Stimulated activated CD4-positive, alpha-beta T cell treated with anti-CD3 and anti-CD28 coated beads, Interleukin-1b, Interleukin-23, amount 100 ng/mL, for 1 hour (primary cell): ENCODE results near the gene GIMAP8.

Source experiments
- DNase-seq, 2 donors: peaks; one replicate each; pipeline ENCODE4 v3.0.0-alpha.2; 2020; ENCODE audit warnings: low read depth in 2 of 2

GIMAP8 gene

DNA sequence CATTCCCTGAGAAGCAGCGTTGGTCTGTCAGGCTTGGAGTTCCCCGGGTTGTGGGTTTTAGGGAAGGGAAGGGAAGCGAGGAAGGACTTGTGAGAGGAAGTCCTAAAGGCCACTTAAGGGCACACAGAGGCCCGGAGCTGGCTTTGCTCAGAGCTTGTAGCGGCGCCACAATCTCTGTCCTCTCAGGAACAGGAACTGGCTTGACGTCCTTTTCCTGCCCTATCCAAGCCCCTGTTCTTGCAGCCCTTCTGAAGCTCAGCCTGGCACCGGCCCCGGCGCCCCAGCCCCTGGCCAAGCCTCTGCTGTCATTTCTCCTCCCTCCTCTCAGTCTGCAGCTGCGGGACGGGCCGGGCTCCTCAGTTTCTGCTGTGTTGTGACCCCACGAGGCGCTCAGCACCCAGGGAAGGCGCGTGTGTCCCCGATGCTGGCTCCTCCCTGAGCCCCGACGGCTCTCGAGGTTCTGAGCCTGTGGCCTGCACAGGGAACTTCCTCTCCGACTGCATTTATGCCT is at the start of gene GIMAP8:
Gene GIMAP8 (plus strand): TSS at position 140 of the 511 bp plus-strand sequence. CDS start 16,069 bp downstream, outside the sequence.
- no peak for DNase-seq

DNA sequence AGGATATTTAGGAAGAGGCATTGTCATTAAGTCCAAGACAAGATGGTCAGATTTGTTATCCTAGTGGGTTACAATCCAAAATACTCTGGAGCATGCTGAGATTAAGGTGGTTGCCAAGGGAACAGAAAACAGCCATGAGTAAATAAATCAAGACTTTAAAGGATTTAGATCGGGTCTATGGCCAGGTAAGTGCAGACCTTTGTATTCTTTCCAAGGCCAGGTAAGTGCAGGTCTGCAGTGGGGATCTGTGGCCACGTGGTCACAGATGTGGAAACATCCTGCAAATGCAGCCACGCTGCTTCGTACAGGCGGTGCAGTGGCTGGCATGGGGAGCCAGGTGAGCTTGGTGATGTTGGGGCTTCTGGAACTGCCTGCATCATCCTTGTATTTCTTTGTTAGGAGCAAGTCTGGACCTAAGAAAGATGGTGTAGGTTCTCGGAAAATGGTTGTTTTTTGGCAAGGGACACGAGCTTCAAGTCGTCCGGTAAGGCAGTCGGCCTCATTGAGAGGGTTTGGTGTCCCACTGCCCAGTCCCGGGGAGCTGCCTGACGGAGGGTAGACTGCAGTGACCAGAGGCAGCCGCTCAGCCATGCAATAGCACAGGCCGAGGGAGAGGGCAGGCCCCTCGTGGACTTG is 49.5 kb upstream of the GIMAP8 start:
- DNase-seq = no peak

DNA sequence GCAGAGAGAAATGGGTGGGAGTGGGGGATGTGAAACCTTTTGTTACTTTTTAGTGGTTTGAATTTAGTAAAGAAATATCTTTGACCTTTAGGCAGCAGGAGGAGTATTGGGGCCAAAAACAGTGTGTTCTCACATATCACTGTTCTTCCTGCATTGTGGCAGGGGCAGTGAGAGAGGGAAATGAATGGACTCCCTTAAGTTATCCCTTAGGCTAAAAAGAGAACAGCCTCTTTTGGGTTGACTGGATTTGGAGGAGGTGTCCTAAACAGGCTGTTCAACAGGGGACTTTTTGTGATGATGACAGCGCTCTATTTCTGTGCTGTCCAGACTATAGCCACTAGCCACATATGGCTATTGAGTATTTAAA is 49.0 kb upstream of the GIMAP8 start:
- no peak for DNase-seq

DNA sequence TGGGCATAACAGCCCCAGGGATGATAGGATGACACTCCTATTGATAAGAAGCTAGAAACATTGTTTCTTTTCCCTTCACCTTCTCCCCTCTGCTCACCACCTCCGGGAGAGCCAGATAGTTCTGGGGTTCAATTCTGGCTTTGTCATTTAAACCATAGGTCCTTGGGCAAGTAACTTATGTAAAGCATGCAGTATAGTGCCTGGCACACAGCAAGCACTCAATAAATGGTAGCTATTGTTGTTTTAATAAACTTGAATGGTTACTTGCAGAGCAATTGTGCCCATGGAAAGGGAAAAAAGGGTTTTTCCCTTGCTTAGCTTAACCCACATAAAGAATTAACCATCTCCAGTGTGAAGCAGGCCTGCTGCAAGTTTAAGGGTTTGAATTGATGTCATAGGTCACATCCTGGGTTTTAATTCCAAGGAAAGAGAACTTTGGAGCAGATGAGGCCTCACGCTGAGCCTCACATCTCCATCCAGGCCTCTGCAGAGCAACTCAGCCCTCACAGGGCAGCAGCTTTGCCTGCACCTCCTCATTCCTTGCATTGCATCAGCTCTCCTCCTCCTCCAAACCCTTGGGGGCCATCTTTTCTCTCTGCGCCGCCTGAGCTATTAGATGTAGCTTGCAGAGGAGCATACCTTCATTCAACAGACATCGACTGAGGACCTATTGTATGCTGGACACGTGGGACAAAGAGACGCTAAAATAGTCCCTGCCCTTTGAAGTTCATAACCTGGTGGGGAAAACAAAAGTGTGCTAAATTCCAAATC is 48.4 kb upstream of the GIMAP8 start:
- no peak for DNase-seq

DNA sequence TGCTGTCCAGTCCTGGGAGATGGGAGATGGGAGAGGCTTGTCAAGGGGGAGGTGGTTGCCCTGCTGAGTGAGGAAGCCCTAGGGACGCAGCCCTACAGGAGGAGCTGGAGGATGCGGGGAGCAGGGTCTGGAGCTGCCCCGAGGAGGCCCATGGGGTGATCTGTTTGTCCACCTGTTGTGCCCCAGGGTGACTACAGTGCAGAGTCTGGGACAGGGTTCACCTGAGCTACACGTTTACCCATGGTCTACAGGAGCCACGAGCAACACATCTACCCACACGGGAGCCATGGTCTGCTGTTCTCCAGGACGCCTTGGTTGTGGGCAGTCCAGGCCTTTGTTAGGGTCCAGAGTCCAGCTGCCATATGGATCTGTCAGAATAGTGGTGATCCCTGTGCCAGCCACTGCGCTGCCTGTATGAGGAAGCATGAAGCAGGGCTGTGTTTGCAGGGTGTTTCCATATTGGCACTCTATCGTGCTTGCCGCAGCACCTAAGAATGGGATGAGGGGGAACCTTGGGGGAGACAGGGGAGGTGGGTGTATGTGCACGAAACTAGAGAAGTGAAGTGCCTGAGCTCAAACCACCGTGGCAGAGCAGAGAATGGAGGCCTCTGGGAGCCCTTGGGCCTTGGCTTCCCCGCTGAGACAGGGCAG is 47.6 kb upstream of the GIMAP8 start:
- no peak for DNase-seq

DNA sequence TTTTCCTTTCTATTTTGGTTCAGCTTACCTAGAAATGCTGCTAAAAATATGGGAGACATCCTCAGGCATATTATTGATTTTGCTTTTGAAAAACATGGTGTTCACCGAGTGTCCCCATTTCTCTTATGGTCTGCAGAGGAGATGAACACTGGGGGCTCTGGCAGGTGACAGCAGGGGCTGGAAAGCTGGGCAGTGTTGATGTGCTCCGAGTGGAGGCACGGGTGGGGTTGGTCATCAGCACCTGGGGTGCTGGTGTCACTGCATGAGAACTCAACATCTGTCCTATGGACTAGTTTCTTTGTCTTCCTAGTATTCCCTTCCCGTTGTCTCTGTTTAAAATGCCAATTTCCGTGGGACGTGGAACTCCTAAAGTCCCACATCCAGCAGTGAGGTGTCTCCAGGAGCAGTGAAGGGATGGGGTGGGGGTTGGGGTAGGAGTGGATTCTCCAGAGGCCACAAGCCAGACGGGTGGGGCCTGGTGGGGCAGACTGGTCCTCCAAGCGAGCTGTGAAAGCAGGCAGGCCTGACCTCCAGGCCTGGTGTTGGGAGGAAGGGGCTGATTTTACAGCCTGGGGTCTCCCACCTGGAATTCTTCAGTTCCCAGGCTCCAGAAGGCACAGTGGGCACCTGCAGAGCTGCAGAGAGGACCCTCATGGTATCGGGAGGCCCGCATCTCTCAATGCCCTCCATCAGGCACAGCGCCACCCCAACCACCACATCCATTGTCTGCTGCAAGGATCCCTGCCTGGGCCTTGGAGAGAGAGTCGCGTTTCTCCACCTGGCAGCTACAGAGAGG is 46.9 kb upstream of the GIMAP8 start:
- DNase-seq = no peak

DNA sequence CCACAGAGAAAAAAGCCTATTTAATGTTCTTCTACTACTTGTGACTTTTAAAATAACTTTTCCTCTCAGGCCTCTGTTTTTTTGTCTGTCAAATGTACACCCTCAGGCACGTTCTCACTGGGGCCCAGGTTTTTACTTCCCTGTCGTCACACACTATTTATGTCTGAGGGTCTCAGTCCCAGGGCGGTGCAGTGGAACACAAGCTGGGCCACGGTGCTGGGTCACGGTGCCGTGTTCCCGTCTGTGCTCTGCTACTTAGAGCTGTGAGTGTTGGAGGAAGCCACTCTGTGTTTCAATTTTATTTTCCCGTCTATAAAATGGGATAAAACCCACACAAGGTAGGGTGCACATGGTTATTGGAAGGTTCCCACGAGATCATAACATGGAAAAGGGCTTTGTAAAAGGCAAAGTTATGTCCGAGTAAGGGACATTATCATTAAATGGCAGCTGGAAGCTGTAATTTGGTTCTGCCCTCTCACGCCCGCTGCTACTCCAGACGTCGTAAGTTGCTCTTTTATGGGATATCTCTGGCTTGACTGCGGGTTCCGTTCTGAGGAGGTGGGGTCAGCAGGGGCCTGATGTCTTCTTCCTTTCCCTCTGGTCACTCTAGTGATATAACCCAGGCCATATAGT is 46.1 kb upstream of the GIMAP8 start:
- DNase-seq = no peak

DNA sequence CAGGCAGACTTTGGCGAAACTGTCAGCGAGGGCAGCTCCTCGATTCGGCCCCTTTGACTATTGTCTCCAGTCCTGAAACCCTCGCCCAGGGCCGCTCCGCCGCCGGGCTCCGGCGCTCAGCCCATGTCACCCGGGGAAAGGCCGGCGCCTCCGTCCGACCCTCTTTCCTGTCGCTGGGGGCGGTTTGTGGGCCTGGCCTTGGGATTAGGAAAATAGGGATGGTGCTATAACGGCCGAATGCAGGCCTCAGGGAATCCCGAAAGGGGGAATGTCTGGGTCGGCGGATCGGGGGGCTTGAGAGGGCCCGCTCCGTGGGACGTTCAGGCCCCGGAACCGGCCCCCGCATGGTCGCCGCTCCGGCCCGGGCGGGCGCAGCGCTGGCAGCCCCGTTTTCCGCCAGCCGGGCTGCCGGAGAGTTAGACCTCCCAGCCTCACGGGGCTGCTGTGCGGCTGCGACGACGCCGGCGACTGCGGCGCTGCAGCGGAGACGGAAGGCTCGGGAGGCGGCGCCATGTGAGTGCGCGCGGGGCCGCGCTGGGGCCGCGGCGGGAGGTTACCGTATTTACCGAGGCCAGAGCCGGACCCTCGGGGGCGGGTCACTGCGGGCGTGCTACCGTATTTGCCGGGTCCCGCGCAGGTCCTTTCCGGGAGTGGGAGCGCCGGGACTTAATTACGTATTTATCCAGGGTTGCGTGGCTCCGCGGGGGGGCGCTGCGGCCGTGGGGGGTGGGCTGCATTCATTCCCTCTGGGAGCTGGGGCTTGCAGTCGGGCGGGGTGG is 45.4 kb upstream of the GIMAP8 start:
- peak; percentile 40 to 41 for DNase-seq

DNA sequence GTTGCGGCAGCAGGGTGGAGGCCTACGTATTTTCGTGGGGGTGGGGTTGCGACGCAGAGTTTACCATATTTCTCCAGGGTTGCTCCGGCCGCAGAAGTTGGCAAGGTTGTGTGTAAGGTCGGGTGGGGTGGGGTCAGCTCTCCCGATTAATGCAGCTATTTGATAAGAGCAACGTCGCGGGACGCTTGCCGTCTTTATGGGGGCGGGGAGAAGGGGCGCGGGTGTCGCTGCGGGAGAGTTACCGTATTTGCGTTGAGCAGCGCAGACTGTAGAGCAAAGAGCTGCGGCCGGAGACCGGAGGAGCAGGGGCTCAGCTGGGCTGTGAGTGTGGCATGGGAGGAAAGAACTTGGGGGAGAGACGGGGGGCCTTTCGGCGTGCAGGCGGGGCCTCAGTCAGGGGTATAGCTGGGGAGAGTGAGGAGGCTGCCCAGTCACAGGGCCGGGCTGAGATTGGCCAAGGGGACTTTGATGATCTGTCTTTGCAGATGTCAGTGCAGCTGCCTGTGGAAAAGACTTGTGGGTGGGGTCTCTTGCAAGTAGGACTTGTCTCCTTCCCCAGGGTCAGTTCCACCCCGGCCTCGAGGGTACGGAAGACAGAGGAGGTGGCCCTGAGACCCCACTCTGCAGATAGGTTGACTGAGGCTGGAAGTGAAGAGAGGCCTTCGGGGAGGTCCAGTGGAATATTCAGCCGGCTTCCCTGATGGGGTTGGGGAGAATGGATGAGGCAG is 44.7 kb upstream of the GIMAP8 start:
- no peak for DNase-seq

DNA sequence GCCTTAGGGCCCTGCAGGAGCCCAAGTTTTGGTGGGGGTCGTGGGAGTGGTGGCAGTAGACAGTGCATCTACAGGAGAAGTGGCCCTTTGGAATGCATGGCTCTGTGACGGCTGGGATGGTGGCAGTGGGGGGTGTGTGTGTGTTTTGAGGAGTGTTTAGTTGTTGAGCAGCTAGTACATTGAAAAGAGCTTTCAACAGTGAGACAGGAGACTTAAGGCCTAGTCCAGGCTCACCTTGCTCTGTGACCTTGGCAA is 44.2 kb upstream of the GIMAP8 start:
- no peak for DNase-seq

DNA sequence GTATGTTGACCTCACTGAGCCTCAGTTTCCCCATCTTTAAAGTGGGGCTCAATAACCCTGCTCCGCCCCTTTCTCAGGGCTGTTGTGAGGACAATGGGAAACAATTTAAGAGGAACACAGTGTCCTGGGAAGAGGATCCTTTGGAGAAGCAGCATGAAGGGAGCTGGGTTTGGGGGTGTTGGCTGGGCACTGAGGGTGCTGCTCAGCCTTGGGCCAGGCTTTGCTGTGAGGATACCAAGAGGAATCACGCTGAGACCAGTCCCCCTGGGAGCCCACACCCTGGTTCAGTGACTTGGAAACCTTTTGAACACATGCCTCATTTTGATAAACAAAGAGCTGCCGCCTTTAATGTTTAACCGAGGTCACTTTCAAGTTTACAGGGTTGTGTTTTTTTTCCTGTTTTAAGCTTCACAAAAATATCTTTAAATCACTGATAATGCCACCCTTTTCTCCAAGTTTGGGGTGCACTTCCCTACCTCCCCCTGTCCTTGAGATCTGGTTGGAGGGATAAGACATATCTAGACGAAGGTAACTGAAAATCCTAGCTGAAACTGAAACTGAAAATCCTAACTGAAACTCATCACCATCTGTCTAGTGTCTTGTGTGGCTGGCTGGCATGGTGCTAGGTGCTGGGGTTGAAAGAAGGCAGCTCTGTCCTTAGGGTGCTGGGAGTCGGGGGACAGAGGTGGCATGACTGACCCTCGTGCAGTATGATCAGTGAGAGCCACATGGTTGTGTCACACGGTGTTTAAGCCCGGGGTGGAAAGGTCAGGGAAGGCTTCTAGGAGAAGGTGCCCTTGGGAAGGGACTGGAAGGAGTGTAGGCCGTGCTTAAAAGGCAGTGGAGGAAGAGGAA is 43.6 kb upstream of the GIMAP8 start:
- no peak for DNase-seq

DNA sequence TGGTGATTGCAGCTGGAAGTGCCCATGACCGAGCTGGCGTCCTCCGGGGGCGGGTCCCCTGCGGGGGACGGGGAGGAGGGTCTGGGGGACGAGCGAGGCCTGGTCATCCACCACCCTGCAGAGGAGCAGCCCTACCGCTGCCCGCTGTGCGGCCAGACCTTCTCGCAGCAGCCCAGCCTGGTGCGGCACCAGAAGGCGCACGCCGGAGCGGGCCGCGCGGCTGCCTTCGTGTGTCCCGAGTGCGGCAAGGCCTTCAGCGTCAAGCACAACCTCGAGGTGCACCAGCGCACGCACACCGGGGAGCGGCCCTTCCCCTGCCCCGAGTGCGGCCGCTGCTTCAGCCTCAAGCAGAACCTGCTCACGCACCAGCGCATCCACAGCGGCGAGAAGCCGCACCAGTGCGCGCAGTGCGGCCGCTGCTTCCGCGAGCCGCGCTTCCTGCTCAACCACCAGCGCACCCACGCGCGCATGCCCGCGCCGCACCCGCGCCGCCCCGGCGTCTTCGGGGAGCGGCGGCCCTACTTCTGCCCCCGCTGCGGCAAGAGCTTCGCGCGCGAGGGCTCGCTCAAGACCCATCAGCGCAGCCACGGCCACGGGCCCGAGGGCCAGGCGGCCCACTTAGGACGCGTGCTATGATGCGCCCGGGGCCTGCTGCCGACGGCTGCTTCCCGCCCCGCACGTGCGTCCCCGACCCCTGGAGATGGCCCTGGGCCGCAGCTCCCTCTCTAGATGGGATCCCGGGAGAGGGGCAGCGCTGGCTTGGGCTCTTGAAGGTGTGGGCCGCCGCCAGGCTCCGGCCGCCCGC is 42.6 kb upstream of the GIMAP8 start:
- DNase-seq = no peak

DNA sequence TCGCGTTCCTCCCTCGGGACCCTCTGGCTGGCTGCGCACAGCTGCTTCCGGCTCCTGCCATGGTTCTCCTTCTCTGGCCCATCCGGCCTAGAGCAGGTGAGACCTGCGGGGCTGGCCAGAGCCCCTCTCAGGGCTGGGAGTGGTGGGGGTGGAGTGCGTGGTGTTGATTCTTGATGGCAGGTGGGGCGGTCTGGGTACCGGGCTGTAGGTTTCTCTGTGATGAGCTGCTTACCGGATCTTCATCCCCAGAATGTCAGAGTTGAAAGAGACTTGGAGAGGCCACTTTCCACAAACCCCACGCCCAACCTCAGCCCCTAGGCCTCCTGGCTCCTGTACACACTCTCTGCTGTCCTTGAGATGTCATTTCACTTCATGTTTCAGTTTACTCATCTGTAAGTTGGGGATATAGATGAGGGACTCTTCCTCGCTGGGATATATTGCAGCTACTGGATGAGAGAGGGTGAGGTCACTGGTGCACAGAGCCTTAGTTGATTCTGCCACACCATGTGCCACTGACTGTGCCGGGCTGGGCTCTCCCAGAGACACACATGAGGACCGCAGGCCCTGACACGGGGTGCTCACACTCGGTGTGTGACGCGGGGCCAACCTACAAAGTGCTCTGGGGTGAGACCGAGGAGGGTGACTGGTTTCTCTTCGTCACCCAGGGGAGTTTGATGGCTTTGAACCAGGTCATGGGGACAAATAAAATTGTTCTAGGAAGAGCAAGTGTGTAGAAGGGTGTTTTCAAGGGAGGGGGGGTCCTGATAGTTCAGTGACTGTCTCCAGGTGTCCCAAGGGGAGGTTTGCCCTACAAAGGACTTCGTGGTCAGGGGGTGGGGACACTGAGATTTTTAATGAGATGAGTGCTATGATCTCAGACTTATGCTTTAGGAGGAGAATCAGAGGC is 41.8 kb upstream of the GIMAP8 start:
- DNase-seq = no peak

DNA sequence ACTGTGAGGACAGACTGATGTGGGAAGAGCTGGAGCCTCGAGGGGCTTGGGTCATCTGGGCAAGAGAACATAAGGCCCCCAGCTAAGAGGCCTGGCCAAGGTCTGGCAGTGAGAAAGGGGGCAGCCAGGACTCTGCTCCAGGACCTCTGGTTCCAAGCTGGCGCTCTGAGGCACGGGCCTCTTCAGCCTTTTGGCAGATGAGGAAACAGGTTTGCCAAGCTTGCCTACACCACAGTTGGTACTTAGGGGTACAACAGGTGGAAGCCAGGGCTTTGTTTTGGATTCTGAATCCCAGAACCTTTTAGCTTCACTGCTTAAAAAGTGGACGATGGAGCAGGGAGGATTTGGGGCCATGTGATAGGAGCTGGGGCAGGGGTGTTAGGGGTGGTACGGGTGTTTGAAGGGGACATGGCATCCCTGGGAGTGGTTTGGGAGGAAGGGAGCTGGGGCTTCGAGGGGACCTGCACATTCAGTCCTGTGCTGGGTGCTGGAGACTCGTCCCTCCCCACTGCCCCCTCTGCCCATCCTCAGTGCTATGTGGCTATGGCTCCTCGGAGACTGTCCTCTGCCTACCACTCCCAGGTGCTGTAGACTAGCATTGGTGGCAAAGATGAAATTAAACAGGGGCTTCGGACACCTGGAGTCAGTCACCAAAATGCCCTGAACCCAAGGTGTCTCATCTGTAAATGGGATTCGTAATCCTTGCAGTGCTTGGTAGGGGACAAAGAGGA is 41.0 kb upstream of the GIMAP8 start:
- no peak for DNase-seq

DNA sequence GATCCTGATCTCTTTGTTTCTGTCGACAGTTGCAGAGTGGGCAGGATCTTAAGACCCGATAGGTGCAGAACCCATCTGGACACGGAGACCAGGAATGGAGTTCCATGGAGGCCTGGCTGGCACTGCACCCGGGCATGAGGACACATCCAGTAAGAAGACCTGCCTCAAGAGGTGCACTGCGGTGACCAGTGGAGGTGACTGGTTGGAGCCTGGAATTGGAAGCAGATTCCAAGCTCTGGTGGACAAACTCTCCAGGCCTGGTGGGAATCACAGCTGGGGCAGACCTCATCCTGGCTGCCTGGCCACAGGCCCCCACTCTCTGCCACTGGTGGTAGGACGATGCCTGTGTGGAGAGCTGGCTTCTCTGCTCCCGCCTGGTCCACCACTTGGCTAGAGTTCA is 40.3 kb upstream of the GIMAP8 start:
- no peak for DNase-seq

DNA sequence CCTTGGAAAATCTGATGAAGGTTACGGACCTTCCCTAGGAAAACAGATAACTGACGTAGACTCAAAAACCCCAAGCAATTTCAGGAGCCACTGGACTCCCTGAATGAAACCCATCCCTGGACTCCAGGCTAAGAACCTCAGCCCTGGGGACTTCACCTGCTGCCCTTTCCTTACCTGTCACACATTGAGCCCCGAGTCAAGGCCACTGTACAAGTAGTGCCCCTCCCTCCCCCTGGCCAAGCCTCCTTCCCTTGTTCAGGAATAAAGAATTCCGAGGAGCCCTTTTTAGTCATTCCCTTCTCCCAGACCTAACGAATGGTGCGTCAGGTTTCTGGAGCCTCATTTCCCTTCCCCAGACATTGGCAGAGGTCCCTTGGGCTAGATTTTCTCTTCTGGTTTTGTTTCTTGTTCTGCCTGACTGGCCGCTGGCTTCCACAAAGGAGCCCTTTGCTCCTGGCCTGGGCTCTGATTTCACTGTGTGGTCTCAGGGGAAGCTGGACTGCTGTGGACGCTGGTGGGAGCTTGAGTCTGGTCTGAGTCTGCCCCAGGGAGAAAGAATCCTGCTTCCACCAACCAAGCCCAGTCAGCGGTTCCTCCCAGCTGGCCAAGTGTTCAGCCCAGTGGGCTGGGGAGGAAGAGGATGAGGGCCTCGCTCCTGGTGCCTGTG is 39.6 kb upstream of the GIMAP8 start:
- no peak for DNase-seq
